GM12878 (cell line): ENCODE data around the gene DCUN1D4. TPM values are rescaled to one million over a fixed set of nuclear protein-coding genes. Genes with fewer than 3 reads are reported as not detected.

Experiments
- ATAC-seq: fragments of 200-7000 bp; cut with Tn5 transposase; 3 replicates; pipeline ENCODE4 v1.9.1; 2020; ENCODE audit warnings: mild to moderate bottlenecking, moderate library complexity
- BruUV-seq: library from RNA; stranded (reverse); fragments of 400-500 nt; replicated peaks from 2 replicates; lab custom pipeline; 2021; lab: Mats Ljungman, UMichigan
- CTCF ChIA-PET: fragments of 300-600 bp; sonication (Branson Sonifier 250); formaldehyde crosslinking; extraction: SDS; loops from one replicate; lab custom pipeline; 2021; ENCODE audit warnings: inconsistent platforms; lab: Yijun Ruan, JAX
- POLR2A ChIA-PET: fragments of 350-600 bp; formaldehyde crosslinking; extraction: SDS; loops from one replicate; lab custom pipeline; 2021; ENCODE audit warnings: inconsistent platforms; lab: Charles Lee
- RAD21 ChIA-PET: fragments of 300-600 bp; sonication (Branson Sonifier 250); formaldehyde crosslinking; loops from one replicate; lab custom pipeline; 2023; ENCODE audit warnings: antibody characterized with exemption; ENCODE audit not compliant: unreplicated experiment; lab: Charles Lee
- SMC1A ChIA-PET: fragments of 300-600 bp; sonication (Branson Sonifier 250); formaldehyde crosslinking; loops from one replicate; lab custom pipeline; 2023; ENCODE audit not compliant: unreplicated experiment, uncharacterized antibody; lab: Charles Lee
- DNase-seq: peaks from one replicate; pipeline ENCODE4 v3.0.0-alpha.2; 2011; ENCODE audit warnings: low read depth, low spot score
- FAIRE-seq: peaks from 3 replicates; lab custom pipeline; 2011; peaks lifted over from hg19 to GRCh38; lab: Jason Lieb, UNC
- H2AFZ ChIP-seq: 2 replicates; pipeline ENCODE4 v1.6.0; 2011; ENCODE audit warnings: low read depth, low read length, control low read depth; ENCODE audit not compliant: control insufficient read depth
- H3K27ac ChIP-seq: 2 replicates; pipeline ENCODE4 v1.5.1; 2011; ENCODE audit warnings: control low read depth; ENCODE audit not compliant: control insufficient read depth, insufficient read depth
- H3K27me3 ChIP-seq, 2 experiments: replicated peaks in 1 of 2; 2 replicates each; pipeline versions ENCODE4 v1.6.0 to v1.6.1; 2011; ENCODE audit warnings: low read length in 1 of 2; ENCODE audit not compliant: control insufficient read depth in 2 of 2, insufficient read depth in 2 of 2
- H3K36me3 ChIP-seq, 2 experiments: 2 replicates each; pipeline ENCODE4 v1.5.1; 2011; ENCODE audit warnings: low read length in 1 of 2; ENCODE audit not compliant: control insufficient read depth in 2 of 2, insufficient read depth in 2 of 2
- H3K4me1 ChIP-seq: 2 replicates; pipeline ENCODE4 v1.6.1; 2011; ENCODE audit warnings: mild to moderate bottlenecking, low read length, moderate library complexity, mixed read lengths; ENCODE audit not compliant: control insufficient read depth, insufficient read depth
- H3K4me2 ChIP-seq: 2 replicates; pipeline ENCODE4 v1.6.0; 2011; ENCODE audit warnings: control low read depth; ENCODE audit not compliant: control insufficient read depth, insufficient read depth
- H3K4me3 ChIP-seq: fragments of 200-600 bp; sonication (generic); 2 replicates; pipeline ENCODE4 v1.5.1; 2016
- H3K79me2 ChIP-seq: 2 replicates; pipeline ENCODE4 v1.6.0; 2011; ENCODE audit warnings: low read length; ENCODE audit not compliant: control insufficient read depth, insufficient read depth
- H3K9ac ChIP-seq: 2 replicates; pipeline ENCODE4 v1.8.0; 2011; ENCODE audit warnings: low read length, control low read depth, mixed read lengths; ENCODE audit not compliant: control insufficient read depth, insufficient read depth
- H3K9me3 ChIP-seq: replicated peaks from 3 replicates; pipeline ENCODE4 v1.5.1; 2011; ENCODE audit warnings: mild to moderate bottlenecking, low read length; ENCODE audit not compliant: control insufficient read depth, insufficient read depth
- H4K20me1 ChIP-seq: 2 replicates; pipeline ENCODE4 v1.6.0; 2011; ENCODE audit not compliant: control insufficient read depth, insufficient read depth
- GABPA ChIP-seq: IDR thresholded peaks from 2 replicates; pipeline ENCODE4 v1.6.1; 2014; ENCODE audit warnings: antibody characterized with exemption, low read depth, mild to moderate bottlenecking, inconsistent platforms
- HSF1 ChIP-seq: fragments of 150-350 bp; IDR thresholded peaks from 2 replicates; pipeline ENCODE4 v1.6.1; 2014; ENCODE audit warnings: mild to moderate bottlenecking, low read depth, low read length
- NR2C2 ChIP-seq: IDR thresholded peaks from 2 replicates; pipeline ENCODE4 v1.6.1; 2011; ENCODE audit warnings: borderline replicate concordance, low read depth; ENCODE audit not compliant: control insufficient read depth, insufficient read length
- NR2F1 ChIP-seq: fragments of 450-650 bp; conservative IDR thresholded peaks from 2 replicates; pipeline ENCODE4 v1.6.1; 2017; ENCODE audit warnings: mild to moderate bottlenecking
- SREBF1 ChIP-seq: IDR thresholded peaks from 2 replicates; pipeline ENCODE4 v1.6.1; 2012; ENCODE audit warnings: mild to moderate bottlenecking, low read length
- WGBS: methylation state at CpG from one replicate; pipeline ENCODE4 v1.1.6; 2016; ENCODE audit warnings: low lambda C conversion rate; ENCODE audit not compliant: insufficient replicate concordance, insufficient coverage; ENCODE audit errors: missing lambda C conversion rate; 5-methylcytosine and 5-hydroxymethylcytosine counted together
- in situ Hi-C: fragments of 300-500 bp; cut with MboI; formaldehyde crosslinking; loops from 9 replicates; pipeline ENCODE4 v1.14.3; 2018; ENCODE audit warnings: mixed read lengths
- intact Hi-C: fragments of 100-400 bp; cut with micrococcal nuclease; formaldehyde crosslinking; loops from one replicate; pipeline ENCODE4 v1.14.2; 2022; ENCODE audit not compliant: unreplicated experiment
- polyA plus RNA-seq, 11 experiments: library from polyadenylated mRNA; depleted of rRNA in 4 of 11; unstranded in 6 of 11; stranded (reverse) in 5 of 11; fragments of >200 nt; fragmentation: Nextera tagmentation in 4 of 11; fragmentation: Illumina TruSeq in 1 of 11; extraction: Ambion mirVana in 4 of 11; extraction: Trizol in 1 of 11; gene quantifications; 1 replicate in 1 of 11; 2 replicates in 10 of 11; pipeline versions ENCODE4 v1.2.1 to v1.2.3, GENCODE V29; 2011 to 2016; ENCODE audit warnings: inconsistent platforms in 2 of 11, missing spikeins in 2 of 11, low read depth in 1 of 11
- total RNA-seq, 4 experiments: library from RNA; depleted of rRNA in 3 of 4; stranded (reverse); fragments of >200 nt in 3 of 4; fragmentation: Illumina TruSeq in 1 of 4; extraction: Trizol in 1 of 4; gene quantifications; 2 replicates each; pipeline versions ENCODE4 v1.2.1 to v1.2.3, GENCODE V29; 2013 to 2021

Gene DCUN1D4
- total and polyA plus RNA-seq, 10 of the 15 experiments (the other 5 are each of a cell fraction or from before 2014, with no cell fraction given), result 7.1 to 62.6 (median 16.8) TPM

DNA sequence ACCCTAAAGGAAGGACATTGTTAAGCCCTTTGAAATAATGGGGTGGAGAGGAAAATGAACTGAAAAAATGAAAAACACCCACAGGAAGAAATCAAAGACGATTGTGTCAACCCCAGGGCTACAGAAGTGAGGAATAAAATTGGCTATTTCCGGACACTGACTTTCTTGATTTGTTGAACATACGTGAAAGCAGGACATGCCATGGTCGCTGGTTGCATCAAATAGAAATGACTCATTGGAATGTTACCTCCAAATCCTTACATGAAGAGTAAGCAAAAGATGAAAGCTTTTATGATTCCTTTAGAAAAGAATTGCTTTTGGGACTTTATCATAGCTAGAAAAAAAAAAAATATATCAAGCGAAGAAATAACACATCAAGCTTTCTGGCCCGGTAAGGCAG lies 75.3 kb downstream of the DCUN1D4 start:
- intact Hi-C loops, result no loop called here
- 96% methylated on average over 6 of the region's 6 CpGs for WGBS
- Histone ChIP-seq H3K79me2 (no peaks in the 10 kb centered on the region), H2AFZ (no peak overlapping the region), H3K9ac (no peak overlapping the region), H3K27me3 (no peaks in the 10 kb centered on the region), H3K4me1 (no peaks in the 10 kb centered on the region), H3K4me3 (no peak overlapping the region), H3K4me2 (no peak overlapping the region), H3K27ac (no peak overlapping the region), H3K9me3 (no peaks in the 10 kb centered on the region), H3K36me3 (peaks cover 0 to 9% of the 10 kb centered on the region in 2 experiments; a peak in 2 of 4 replicates), H4K20me1 (no peaks in the 10 kb centered on the region)
- DNase-seq (no peak), ATAC-seq (no peak), FAIRE-seq (no peak)
- TF ChIP-seq GABPA, result no peak
- no peak for TF ChIP-seq SREBF1
- TF ChIP-seq NR2F1, result no peak
- CTCF ChIA-PET, result no interaction called here
- POLR2A ChIA-PET, result no interaction called here
- RAD21 ChIA-PET, result no interaction called here
- BruUV-seq, result no TSS peak
- SMC1A ChIA-PET, result interaction anchor here (0.9 to 1.5 kb wide), 2 partner anchors 8 to 23 kb away, joined by 3 to 4 read pairs; no protein-coding TSS in a partner anchor
- in situ Hi-C loops, result no loop called here

DNA sequence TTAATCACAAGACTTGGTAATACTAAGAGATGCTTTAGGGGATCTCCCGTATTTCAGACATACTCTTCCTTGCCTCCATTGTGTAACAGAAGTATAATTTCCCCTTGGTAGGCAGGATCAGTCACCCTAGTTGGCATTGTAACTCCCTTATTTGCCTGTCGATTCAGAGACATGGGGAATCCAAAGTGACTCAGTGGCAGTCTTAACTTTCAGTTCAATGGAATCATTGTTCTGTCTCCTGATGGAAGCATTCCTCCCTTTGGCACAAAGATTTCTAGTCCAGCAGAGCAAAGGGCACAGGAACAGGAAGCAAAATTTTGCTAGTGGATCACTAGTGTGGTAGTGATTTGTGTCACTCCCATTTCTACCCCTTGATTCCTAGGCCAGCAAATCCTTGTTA lies 80.4 kb downstream of the DCUN1D4 start:
- H3K79me2 ChIP-seq, result no peaks in the 10 kb centered on the region
- no peak for ATAC-seq
- WGBS, result 95% methylated on average over 2 of the region's 2 CpGs
- no peak overlapping the region for H3K27ac ChIP-seq
- H4K20me1 ChIP-seq, result no peaks in the 10 kb centered on the region
- H3K27me3 ChIP-seq, result no peaks in the 10 kb centered on the region
- in situ Hi-C loops, result no loop called here
- H3K4me2 ChIP-seq, result no peak overlapping the region
- H3K36me3 ChIP-seq, result no peaks in the 10 kb centered on the region
- ChIA-PET POLR2A (no interaction called here), CTCF (no interaction called here), RAD21 (no interaction called here), SMC1A (no interaction called here)
- no peak overlapping the region for H3K9ac ChIP-seq
- H3K4me3 ChIP-seq, result no peak overlapping the region
- no peaks in the 10 kb centered on the region for H3K9me3 ChIP-seq
- DNase-seq, result no peak
- intact Hi-C loops, result no loop called here
- no TSS peak for BruUV-seq
- FAIRE-seq, result no peak
- no peaks in the 10 kb centered on the region for H3K4me1 ChIP-seq
- H2AFZ ChIP-seq, result no peak overlapping the region
- TF ChIP-seq NR2C2 (no peak), HSF1 (no peak)
